AG08395 (cell line): Measurements from ENCODE around the gene ARPC5L.
A peak's percentile ranks its signal among the peaks of the same experiment; 100 is the strongest.
"Not testable (repeated sequence)": the region's sequence is repeated elsewhere in the genome, so short reads cannot be mapped to it uniquely, and the experiment has no call there.

Source experiments
- DNase-seq: peaks from one replicate; pipeline ENCODE4 v3.0.0; 2012; ENCODE audit warnings: mixed read lengths, low spot score

The ARPC5L gene

GRCh38 chr9:124861342-124862229 is at the start of gene ARPC5L, which contains the start of gene RPL35:
Gene ARPC5L, plus strand, starts transcription at chr9:124862130. Its CDS starts 7,161 bp downstream, at chr9:124869291.
Gene RPL35, minus strand, starts transcription at chr9:124861957. Its CDS starts 45 bp downstream, at chr9:124861912.
- DNase-seq: peak; percentile 99

GRCh38 chr9:124812441-124812876 is 49.5 kb upstream of the ARPC5L start:
- peak; percentile 92 for DNase-seq

- DNase-seq: no peak
Observed at GRCh38 chr9:124813041-124813440, 48.9 kb upstream of the ARPC5L start.

- DNase-seq: no peak
Observed at GRCh38 chr9:124813501-124814163, 48.3 kb upstream of the ARPC5L start.

GRCh38 chr9:124814164-124814535 is 47.8 kb upstream of the ARPC5L start:
- no peak for DNase-seq

GRCh38 chr9:124815601-124816000 is 46.3 kb upstream of the ARPC5L start:
- DNase-seq: no peak

- DNase-seq: no peak
Observed at GRCh38 chr9:124818431-124819281, 43.3 kb upstream of the ARPC5L start.

GRCh38 chr9:124820698-124821623 is 41.0 kb upstream of the ARPC5L start:
- no peak for DNase-seq

- no peak for DNase-seq
Observed at GRCh38 chr9:124828489-124829333, 33.2 kb upstream of the ARPC5L start.

GRCh38 chr9:124829334-124829669 is 32.6 kb upstream of the ARPC5L start:
- no peak for DNase-seq

- no peak for DNase-seq
Observed at GRCh38 chr9:124830593-124830992, 31.3 kb upstream of the ARPC5L start.

GRCh38 chr9:124831642-124832364 is 30.1 kb upstream of the ARPC5L start:
- DNase-seq: no peak

- DNase-seq: peak; percentile 41
Observed at GRCh38 chr9:124834591-124834990, 27.3 kb upstream of the ARPC5L start.

- no peak for DNase-seq
Observed at GRCh38 chr9:124835026-124835557, 26.8 kb upstream of the ARPC5L start.

GRCh38 chr9:124838132-124838531 is 23.8 kb upstream of the ARPC5L start:
- DNase-seq: not testable (repeated sequence)

- DNase-seq: not testable (repeated sequence)
Observed at GRCh38 chr9:124838567-124839275, 23.2 kb upstream of the ARPC5L start.

GRCh38 chr9:124839612-124840299 is 22.2 kb upstream of the ARPC5L start:
- peak; percentile 38 for DNase-seq

GRCh38 chr9:124840300-124840833 is 21.6 kb upstream of the ARPC5L start:
- no peak for DNase-seq
